ENCODE results near the gene ZNF121.
A peak's percentile ranks its signal among the peaks of the same experiment; 100 is the strongest.

The ZNF121 gene

GRCh38 chr19:9538183-9539058, 45.9 kb downstream of the ZNF121 start, which contains the start of gene ZNF426:
TSS of gene ZNF426 (minus strand) at chr19:9538645. CDS start at chr19:9536232, 2,413 bp downstream.
- peak; percentile 54 to 74 (median 71) for DNase-seq

GRCh38 chr19:9535934-9536333, 48.4 kb downstream of the ZNF121 start:
- DNase-seq, result no peak

- DNase-seq, result no peak
Measured at GRCh38 chr19:9531933-9532332, 52.4 kb downstream of the ZNF121 start.

GRCh38 chr19:9528757-9529336, 55.5 kb downstream of the ZNF121 start:
- DNase-seq, result no peak

- DNase-seq, result no peak
Measured at GRCh38 chr19:9523885-9524474, 60.3 kb downstream of the ZNF121 start.

Data from activated CD4-positive, CD25-positive, alpha-beta regulatory T cell (primary cell).